Activated T-helper 1 cell treated with anti-CD3 and anti-CD28 coated beads, Interleukin-2, amount 50 U/mL, for 16 hours (primary cell): ENCODE results near the gene DCAF15.
A peak's percentile ranks its signal among the peaks of the same experiment; 100 is the strongest.

Source experiments
- DNase-seq, 2 donors: peaks; one replicate each; pipeline ENCODE4 v3.0.0-alpha.2; 2020; ENCODE audit warnings: low read depth in 1 of 2, low spot score in 1 of 2

Gene DCAF15

DNA sequence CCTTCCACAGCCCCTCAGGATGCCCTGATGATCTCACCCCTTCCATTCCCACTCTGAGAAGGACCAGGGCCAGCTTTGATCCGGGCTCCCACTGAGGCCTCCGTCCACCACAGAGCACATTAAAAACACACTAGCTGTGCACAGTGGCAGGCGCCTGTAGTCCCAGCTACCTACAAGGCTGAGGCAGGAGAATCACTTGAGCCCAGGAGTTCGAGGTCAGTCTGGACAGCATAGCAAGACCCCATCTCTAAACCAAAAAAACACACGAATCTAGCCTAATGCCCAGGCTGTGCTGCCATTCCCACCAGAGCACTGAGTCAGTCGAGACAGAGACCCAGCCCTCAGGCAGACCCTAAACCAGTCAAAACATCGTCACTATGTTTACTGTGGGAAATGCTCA, 39.7 kb downstream of the DCAF15 start:
- no peak for DNase-seq

DNA sequence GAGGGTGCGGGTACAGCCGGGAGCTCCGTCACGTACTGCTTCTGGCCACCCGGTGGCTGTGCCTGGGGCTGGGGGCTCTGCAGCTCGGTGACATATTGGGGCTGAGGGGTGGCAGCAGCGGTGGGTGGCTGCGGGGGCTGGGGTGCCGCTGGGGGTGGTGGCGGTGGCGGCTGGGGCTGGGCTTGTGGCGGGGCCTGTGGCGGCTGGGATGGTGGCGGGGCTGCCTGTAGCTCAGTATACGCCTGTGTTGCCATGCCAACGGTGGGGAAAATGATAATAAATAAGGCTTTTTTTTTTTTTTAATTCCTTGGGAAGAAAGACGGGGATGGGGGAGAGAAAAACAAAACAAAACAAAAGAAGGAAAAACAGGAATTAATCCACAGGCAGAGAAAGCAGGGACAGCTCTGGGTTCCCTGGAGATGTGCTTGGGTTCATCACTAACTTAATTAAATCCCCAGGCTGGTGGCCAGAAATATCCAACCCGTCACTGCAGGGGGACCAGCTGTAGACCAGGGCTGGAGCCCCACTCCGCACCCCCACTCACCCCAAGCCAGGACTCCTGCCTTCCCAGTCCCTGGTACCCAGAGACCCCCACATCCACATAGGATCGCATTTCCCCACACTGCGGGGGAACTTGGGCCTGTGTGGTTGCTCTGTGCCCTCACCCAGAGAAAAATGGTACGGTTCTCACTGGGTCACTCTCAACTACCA, 41.4 kb downstream of the DCAF15 start:
- DNase-seq = no peak

- DNase-seq = no peak
Observed at GRCh38 chr19:13995017-13995728, 42.9 kb downstream of the DCAF15 start.

DNA sequence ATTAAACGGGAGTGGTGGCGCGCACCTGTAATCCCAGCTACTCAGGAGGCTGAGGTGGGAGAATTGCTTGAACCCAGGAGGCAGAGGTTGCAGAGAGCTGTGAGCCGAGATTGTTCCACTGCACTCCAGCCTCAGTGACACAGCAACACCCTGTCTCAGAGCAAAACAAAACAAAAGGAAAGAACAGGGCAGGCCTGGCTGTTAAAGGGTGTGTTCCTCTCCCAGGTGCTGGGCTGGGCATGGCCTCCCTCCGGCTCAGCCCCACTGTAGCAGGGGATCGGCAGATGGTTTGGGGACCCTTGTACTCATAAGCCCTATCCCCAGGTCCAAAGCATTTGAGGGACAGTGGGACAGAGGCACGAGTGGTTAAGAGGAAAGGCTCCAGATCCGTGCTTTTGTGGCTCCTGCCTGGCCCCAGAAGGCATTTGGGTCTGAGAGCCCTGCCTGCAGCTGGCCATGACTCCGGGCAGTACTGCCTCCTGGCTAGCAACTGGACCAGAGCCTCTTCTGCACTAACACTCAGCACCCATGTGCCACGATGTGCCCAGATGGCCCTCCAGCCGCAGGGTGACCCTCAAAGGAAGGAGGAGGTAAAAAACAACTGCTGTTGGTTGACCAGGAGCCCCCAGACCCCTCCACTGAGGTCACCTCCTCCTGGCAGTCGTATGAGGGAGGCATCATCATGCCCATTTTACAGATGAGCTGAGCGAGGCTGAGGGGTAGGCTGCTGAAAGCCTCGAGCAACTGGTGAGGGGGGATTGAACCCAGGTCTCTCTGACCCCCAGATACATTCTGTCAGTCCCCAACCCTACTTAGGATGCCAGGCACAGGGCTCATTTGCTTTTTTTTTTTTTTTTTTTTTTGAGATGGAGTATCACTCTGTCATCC, 43.8 kb downstream of the DCAF15 start:
- DNase-seq = no peak

DNA sequence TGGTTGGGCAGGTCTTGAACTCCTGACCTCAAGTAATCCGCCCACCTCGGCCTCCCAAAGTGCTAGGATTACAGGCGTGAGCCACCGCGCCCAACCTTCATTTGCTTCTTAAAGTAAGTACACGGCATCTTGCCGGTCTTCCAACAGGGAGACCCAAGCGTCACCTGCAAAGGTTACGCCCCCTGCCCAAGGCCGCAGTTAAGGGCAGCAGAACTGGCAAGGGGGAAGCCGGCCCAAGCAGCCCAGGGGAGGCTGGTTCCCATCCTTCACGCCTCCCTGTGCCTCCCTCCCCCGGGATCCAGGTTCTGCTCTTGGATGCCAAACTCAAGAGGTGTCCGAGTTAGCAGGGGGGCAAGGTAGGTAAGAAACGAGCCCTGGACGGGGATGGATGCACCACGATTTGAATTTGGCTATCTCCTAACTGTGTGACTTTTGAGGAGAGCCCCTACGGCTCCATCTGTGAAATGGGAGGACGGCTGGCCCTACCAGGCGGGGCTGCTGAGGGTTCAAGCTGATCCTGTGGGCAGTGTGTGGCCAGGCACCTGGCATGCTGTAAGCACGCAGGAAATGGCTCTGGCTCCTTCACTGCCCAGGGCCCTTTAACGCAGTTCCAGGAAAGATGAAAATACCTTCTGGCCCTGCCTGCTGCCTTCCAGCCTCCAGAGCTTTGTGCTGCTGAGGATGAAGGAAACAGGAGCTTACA, 44.8 kb downstream of the DCAF15 start:
- no peak for DNase-seq

- no peak for DNase-seq
Observed at GRCh38 chr19:13997631-13997962, 45.3 kb downstream of the DCAF15 start.

DNA sequence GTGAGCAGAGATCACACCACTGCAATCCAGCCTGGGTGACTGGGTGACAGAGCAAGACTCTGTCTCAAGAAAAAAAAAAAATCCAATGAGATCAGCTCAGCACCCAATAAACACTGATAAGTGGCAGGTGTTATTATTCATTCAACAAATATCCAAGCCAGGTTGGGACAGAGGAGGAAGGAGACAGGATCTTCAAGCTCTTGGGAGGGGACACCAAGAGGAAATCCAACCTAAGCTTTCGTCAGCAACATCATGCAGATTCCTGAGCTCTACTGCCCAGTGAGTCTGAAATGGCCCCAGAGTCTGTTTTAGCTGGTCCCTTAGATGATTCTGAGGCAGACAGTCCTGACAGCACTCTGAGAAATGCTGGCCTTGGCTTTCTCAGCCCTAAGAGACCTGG, 46.1 kb downstream of the DCAF15 start:
- no peak for DNase-seq

- DNase-seq = no peak
Observed at GRCh38 chr19:13999085-13999484, 46.8 kb downstream of the DCAF15 start.

DNA sequence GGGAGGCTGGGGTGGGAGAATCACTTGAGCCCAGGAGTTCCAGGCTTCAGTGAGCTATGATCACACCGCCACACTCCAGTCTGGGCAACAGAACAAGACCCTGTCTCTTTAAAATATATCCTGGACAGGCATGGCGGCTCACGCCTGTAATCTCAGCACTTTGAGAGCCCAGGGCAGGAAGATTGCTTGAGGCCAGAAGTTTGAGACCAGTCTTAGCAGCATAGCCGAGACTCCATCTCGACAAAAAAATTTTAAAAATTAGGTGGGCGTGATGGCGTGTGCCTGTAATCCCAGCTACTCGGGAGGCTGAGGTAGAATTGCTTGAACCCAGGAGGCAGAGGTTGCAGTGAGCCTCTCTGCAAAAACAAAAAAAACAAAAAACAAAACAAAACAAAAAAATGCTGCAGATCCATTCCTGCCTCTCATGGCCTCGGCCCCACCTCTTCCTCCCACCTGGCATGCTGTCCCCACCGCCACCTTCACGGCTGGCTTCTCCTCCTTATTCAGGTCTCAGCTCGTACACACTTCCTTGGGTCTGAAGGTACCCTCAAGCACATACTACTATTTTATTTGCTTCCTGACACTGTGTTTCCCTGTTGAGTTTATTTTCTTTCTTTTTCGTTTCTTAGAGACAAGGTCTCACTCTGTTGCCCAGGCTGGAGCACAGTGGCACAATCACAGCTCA, 48.5 kb downstream of the DCAF15 start:
- no peak for DNase-seq

DNA sequence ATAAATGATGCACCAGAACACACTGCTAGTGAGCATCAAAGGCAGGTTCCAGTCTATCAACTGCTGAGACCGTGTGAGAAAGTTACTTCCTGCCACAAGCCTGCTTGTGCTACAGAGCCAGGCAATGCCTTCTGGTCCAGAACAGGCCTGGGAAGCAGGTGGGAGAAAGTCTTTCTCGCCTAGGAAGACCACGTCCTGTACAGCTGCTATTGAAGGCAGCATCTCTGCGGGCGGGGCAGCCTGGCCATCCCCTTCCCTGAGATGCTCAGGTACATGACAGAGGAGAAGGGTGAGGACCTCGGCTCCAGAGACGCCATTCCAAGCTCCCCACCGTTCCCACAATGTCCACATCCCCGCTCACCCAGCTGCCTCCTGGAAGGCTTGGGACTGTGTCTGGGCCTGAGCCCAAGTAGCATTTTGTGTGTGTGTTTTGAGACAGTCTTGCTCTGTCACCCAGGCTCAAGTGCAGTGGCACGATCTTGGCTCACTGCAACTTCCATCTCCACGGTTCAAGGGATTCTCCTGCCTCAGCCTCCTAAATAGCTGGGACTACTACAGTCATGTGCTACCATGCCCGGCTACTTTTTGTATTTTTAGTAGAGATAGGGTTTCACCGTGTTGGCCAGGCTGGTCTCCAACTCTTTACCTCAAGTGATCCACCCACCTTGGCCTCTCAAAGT, 50.4 kb downstream of the DCAF15 start:
- DNase-seq = no peak

DNA sequence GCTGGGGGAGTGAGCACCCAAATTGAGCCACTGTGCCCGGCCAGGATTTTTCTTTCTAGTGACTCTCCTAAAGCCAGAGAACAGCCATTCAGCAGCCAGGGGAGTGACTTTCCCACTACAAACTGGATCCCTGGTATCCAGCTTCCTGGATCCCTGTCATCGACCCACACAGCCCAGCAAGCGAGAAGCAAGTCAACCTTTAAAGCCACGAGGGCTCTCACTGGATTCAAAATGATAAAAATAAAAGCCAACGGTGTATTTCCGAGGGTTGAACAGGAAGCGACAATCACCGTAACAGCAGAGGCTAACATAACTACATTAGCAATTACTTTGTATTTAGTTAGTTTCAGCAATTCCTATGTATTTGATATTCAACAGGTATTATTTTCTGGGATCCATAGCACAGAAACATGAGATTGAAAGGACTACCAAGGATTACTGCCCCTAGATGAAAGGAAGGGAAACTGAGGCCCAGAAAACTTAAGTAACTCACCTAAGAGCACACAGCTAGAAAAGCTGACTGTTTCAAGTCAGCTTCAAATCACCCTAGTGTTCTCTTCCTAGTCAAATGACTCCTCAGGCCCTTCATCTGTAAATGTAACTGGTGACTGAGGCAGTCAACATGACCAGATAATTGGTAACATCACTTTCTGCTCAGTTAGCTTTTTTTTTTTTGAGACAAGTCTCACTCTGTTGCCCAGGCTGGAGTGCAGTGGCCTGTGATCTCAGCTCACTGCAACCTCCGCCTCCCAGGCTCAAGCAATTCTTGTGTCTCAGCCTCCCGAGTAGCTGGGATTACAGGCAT, 51.1 kb downstream of the DCAF15 start:
- no peak for DNase-seq

DNA sequence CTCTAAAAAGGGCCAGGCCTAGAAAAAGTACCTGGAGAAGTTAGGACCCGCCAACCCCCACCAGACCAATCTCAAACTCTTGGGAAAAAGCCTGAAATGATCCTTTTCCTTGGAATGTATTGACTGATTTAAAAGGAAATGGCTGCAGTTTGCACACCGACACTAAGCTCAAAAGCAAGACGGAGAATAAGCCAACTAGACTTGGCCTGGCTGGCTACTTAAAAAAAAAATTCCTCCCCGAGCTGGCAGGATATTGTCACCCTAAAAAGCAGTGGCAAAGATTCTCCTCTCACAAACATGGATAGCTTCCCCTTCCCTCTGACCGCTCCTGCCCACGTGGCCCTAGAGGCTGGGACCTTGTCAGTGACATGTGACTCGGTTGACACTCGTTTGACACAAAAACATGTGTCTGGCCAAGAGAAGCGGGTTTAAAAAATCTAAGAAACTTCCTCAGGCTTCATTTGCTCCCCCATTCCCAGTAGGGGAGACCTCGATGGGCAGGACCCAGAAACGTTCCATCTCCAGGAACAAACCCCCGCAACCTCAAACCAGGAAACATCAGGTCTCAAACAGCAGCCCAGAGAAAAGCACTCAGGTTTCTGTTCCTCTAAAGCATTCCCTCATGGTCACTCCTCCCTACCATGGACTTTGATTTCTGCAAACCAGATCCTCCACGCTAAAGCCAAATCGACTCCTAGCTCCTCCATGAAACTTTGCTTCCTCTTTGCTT, 52.5 kb downstream of the DCAF15 start:
- DNase-seq = no peak

DNA sequence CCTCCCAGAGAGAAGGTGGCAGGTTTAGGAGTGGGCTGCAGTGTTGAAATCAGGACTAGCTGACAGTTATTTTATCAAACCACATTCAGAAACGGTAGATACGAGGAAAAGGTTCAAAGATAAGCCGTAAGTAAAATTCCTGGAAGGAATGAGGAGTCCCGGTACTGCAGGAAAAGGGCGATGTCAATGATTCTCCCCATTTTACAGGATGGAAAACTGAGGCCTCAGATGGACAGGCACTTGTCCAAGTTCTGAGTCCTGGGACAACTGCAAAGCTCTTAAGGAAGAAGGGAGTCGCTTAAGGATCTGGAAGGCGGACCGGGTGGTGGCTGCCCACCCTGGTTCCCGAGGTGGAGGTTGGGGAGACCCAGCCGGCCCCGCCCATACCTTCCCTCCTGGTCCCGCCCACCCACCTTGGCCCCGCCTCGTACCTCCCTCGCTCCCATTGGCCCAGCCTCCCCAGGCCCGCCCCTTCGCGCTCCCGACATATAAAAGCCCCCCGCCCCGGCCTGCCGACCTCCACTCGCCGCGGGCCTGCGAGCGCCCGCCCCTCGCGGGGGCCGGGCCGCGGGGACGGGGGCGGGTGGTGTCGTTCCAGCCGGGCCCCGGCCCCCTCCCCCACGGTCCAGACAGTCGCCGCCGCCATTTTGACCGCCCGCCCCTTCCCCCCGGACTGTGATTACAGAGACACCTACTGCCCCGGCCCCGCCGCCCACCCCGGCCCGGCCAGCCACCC, 53.2 kb downstream of the DCAF15 start:
- peak; percentile 80 to 87 for DNase-seq

DNA sequence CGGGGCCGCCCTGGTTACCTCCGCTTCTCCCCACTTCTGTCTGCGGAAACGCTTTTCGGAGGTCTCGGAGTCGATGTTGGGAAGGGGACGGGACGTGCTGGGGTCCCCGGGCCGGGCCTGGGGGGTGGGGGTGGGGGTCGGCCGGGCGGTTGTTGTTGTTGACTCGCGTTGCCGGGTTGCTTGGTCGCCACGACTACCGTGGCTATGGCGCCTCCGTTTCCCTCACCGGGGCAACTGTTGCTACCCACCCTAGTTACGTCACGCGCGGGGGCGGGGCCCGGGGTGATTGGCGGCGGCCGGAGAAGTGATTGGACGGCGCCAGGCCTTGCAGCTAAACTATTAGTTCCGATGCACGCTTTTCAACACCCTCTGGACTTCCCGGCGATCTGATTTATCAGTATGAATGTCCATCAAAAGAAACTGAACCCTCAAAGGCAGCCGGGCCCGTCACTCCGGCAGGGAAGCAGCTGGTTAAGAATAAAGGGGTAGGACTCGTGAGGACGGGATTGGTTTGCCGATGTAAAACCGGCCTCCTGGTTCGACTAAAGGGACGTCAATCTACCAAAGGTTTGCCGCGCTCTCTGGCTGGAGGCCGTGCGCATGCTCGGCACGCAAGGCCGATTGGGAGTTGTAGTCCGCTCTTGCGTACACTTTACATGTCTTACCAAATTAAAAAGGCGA, 53.9 kb downstream of the DCAF15 start, which contains the start of gene RFX1:
Gene RFX1 (minus strand): TSS at position 236 of the 681 bp plus-strand sequence. CDS start 12,477 bp downstream, outside the sequence.
- DNase-seq = peak; percentile 100

GRCh38 chr19:14006766-14007562, 54.7 kb downstream of the DCAF15 start:
- no peak for DNase-seq
